IPS-15b (cell line): ENCODE measurements around the gene SAPCD2.

Source experiments
- H3K27me3 ChIP-seq: one replicate; pipeline ENCODE4 v1.6.1; 2013; ENCODE audit warnings: low read length; ENCODE audit not compliant: control insufficient read depth, insufficient read depth
- H3K36me3 ChIP-seq: one replicate; pipeline ENCODE4 v1.6.1; 2013; ENCODE audit warnings: low read length; ENCODE audit not compliant: control insufficient read depth, insufficient read depth
- H3K4me1 ChIP-seq: one replicate; pipeline ENCODE4 v1.6.1; 2013; ENCODE audit warnings: mild to moderate bottlenecking, low read length; ENCODE audit not compliant: control insufficient read depth, insufficient read depth
- H3K4me3 ChIP-seq: one replicate; pipeline ENCODE4 v1.5.1; 2013; ENCODE audit warnings: low read depth, low read length
- H3K9ac ChIP-seq: one replicate; pipeline ENCODE4 v1.6.1; 2013; ENCODE audit warnings: low read depth, mild to moderate bottlenecking, low read length
- H3K9me3 ChIP-seq: one replicate; pipeline ENCODE4 v1.6.1; 2013; ENCODE audit warnings: mild to moderate bottlenecking, low read length; ENCODE audit not compliant: control insufficient read depth, insufficient read depth

SAPCD2 gene

DNA sequence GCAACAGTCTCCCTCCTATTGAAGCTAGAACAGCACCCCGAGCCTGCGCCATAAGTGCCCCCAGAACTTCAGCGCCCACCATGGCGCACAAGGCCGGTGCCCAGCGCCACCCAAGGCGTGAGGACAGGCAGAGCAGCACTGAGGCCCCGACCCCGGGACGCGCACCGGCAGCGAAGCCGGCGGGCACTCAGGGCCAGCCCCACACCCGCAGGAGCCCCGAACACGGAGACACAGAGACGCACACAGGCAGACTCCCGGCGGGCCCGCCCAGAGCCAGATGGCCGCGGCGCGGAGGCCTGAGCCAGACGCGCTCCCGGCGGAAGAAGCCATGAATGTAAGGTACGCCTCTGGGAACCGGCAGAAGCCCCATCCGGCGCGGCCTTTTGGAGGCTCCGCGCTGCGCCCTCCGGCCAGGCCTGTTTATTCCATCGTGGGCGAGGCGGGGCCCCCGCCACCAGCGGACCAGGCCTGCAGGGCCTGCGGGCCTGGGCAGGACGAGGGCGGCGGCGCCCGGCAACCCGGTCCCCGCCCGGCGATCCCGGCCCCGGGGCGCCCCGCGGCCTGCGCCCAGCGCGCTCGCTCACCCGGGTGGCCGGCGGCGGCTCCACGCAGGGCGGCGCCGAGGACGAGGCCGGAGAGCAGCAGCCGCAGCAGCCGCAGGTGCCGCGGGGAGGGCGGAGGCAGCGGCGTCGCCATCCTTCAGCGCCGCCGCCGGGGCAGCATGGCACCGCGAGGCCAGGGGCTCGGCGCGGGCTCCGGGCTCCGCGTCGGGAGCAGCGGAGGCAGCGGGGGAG, 24.9 kb downstream of the SAPCD2 start:
- H3K9me3 ChIP-seq: no peaks in the 10 kb centered on the region
- H3K4me3 ChIP-seq: peak overlapping the region; percentile 63
- H3K36me3 ChIP-seq: peaks cover 3% of the 10 kb centered on the region
- peaks cover 30% of the 10 kb centered on the region for H3K27me3 ChIP-seq
- no peaks in the 10 kb centered on the region for H3K4me1 ChIP-seq
- H3K9ac ChIP-seq: no peak overlapping the region

DNA sequence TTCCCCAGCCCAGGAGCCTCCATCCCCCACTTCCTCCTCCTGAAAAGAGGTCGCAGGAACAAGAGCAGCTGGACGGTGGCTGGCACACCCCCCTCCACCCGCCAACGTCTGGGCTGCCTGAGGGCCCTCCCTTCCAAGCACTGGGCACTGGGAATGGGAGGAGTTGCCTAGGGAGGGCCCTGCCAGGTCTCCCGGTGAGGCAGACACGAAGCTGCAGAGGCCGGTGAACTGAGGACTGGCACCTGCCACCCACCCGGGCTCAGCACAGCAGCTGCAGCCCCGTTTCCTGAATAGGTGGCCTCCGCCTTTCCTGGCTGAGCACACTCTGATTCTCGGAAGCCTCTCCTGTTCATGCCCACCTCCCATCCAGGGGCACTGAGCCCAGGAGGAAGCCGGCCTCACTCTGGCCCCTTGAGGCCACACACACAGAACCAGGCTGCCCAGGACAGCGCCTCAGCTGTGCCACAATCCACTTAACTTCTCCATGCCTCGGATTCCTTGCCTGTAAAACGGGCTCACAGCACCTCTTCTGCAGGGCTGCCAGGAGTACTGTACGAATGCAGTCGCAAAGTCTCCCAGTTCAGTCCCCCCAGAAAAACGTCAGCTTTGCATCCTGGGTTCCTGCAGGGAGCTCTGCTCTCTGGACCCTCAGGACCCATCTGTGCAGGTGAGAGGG, 25.7 kb downstream of the SAPCD2 start:
- Histone ChIP-seq H3K4me1 (no peaks in the 10 kb centered on the region), H3K4me3 (peak overlapping the region; percentile 49), H3K9ac (no peak overlapping the region), H3K36me3 (peaks cover 3% of the 10 kb centered on the region), H3K9me3 (no peaks in the 10 kb centered on the region), H3K27me3 (peaks cover 29% of the 10 kb centered on the region)

DNA sequence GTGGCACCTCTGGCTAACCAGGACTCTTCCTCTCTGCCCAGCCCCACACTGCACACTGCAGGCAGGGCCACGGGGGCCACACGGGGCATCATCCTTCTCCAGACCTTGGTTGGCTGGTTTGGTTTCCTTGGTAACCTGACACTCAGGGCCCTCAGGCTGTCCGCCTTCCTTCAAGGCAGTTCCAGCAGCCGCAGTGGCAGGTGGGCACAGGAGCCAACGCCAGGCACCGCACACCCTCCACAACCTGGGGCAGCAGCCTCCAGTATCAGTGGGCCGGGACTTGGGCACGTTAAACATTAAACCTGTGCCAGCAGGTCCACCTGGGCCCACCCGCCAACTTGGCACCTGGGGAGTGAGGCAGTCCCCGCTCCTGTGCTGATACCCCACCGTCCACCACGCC, 26.3 kb downstream of the SAPCD2 start:
- Histone ChIP-seq H3K27me3 (peaks cover 23% of the 10 kb centered on the region), H3K4me1 (no peaks in the 10 kb centered on the region), H3K9ac (no peak overlapping the region), H3K4me3 (no peak overlapping the region), H3K9me3 (no peaks in the 10 kb centered on the region), H3K36me3 (peaks cover 3% of the 10 kb centered on the region)

DNA sequence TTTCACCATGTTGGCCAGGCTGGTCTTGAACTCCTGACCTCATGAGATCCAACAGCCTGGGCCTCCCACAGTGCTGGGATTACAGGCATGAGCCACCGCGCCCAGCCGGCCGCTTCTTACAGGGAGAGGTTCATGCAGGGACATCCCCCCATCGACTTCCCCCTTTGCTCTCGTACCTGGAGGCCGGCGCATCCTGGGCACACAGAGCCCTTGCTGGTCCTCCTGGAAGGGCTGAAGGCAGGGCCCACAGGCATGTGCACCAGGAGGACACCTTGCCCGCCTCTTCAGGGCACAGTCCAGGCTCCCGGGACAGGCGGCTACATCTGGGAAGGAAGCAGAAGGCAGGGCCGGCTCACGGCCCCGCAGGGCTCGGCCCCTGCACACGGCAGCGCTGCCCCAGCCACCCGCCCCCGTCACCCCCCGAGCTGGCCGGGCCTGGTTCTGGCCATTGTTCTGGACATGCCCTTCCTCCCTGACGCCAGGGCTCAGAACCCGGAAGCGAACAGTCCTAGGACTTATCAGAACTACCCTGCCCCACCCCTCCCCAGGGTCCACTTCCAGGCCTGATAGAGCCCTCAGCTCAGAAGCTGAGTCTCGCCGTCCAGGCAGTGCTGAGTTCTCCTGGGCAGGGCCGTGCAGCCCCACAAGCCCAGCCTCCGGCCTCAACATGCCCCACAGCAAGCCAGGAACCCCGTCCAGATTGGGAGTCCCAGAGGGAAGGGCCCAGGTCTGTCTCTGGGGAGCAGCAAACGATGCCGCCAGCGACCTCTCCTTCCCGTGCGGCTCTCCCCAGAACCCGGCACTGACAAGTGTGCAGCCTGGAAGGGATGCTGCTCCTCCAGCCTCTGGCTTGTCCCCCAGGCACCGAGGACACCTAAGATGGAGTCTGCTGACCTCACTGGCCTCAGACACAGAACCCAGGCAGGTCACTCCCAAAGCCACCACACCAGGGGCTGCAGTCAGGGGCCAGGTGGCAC, 27.3 kb downstream of the SAPCD2 start:
- no peak overlapping the region for H3K9ac ChIP-seq
- peaks cover 3% of the 10 kb centered on the region for H3K36me3 ChIP-seq

DNA sequence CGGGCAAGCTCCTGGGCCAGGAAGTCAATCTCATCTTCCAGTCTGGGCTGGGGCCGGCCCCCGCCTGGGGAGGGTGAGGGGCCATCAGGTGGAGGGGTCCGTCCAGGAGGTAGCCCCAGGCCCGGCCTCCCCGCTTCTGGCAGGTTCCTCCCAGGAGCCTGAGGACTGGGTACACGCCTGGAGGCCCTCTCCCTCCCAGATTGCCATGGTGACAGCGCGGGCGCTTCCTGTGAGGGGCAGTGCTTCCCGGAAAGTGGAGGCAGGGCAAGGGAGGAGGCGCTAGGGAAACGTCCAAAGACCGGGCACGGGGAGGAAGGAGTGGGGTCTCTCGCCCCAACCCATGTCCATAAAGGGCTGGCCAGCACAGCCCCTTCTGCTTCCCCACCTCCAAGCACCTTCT, 29.2 kb downstream of the SAPCD2 start:
- no peaks in the 10 kb centered on the region for H3K9me3 ChIP-seq
- no peaks in the 10 kb centered on the region for H3K4me1 ChIP-seq
- H3K9ac ChIP-seq: no peak overlapping the region
- peaks cover 6% of the 10 kb centered on the region for H3K36me3 ChIP-seq
- peaks cover 10% of the 10 kb centered on the region for H3K27me3 ChIP-seq
- no peak overlapping the region for H3K4me3 ChIP-seq

More for the DNA sequence above, 27.3 kb downstream of the SAPCD2 start:
- Histone ChIP-seq H3K4me1 (no peaks in the 10 kb centered on the region), H3K4me3 (no peak overlapping the region), H3K9me3 (no peaks in the 10 kb centered on the region), H3K27me3 (peaks cover 20% of the 10 kb centered on the region)

DNA sequence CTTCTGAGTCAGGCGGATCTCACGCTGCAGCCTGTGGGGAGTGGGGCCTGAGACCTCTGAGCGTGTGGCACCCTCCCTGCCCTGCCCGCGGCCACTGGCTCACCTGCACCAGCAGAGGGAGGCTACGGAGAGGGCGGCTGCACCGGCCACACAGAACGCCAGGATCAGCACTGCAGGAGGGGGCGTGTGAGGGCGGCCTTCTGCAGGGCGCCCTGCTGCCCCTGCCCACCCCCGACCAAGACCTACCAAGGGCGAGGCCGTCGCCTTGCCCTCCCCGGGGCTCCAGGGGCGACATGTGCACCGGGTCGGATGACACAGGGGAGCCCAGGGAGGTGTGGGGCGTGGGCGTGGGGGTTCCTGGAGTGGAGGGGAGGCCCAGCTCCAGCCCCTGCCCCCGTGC, 29.8 kb downstream of the SAPCD2 start:
- Histone ChIP-seq H3K36me3 (peaks cover 6% of the 10 kb centered on the region), H3K9me3 (no peaks in the 10 kb centered on the region), H3K4me3 (no peak overlapping the region), H3K4me1 (no peaks in the 10 kb centered on the region), H3K27me3 (peaks cover 10% of the 10 kb centered on the region), H3K9ac (no peak overlapping the region)

DNA sequence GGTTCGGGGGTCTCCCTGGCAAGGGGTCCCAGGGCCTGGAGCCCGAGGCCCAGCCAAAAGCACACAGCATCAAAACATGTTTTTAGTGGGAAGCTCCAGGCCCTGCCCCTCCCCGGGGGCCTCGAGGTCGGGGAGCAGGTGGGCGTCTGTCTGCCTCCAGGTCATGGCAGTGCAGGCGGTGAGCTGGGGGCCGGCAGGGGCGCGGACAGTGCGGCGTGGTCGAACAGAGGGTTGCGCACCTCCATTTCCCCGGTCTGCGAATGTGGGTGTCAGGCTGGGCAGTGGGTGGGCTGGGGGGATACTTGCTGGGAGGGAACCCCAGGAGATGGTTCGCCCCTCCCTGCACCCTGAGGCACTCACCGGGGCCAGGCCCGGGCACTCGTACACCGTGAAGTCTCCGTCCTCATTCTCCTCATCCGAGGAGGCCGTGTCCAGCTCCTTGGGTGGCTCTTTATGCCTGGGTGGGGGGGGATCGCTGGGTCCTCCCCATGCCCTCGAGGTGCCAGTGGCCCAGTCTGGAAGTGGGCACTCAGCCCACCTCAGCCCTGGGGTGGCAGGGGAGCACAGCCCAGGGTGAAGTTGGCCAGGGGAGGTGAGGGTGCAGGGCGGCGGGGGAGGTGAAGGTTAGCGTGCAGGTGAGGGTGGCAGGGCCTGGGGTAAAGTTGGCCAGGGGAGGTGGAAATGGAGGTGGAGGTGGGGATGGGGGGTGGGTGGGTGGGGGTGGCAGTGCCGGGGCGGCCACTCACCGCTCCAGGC, 30.6 kb downstream of the SAPCD2 start:
- H3K4me3 ChIP-seq: no peak overlapping the region
- H3K27me3 ChIP-seq: peaks cover 2% of the 10 kb centered on the region
- H3K4me1 ChIP-seq: no peaks in the 10 kb centered on the region
- H3K9me3 ChIP-seq: no peaks in the 10 kb centered on the region
- no peak overlapping the region for H3K9ac ChIP-seq
- H3K36me3 ChIP-seq: peaks cover 6% of the 10 kb centered on the region

DNA sequence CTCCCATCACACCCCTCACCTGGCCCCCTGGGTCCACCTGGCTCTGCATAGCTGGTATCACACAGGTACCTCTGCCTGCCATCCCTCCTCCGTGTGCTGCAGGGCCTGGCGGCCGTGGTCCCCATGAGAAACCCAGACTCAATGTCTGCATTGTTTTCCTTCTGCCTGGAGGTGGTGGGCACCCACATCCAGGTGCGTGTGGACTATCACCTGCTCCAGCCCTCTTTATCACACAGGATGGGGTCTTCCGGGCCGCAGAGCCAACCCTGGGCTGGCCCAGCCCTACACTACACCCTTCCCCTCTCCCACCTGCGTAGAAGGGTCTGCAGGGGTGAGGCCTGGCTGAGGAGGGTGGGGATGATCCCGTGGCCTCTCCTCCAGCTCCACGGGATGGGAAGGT, 31.4 kb downstream of the SAPCD2 start:
- no peaks in the 10 kb centered on the region for H3K4me1 ChIP-seq
- H3K9ac ChIP-seq: no peak overlapping the region
- H3K27me3 ChIP-seq: no peaks in the 10 kb centered on the region
- peaks cover 6% of the 10 kb centered on the region for H3K36me3 ChIP-seq
- no peaks in the 10 kb centered on the region for H3K9me3 ChIP-seq
- H3K4me3 ChIP-seq: no peak overlapping the region

DNA sequence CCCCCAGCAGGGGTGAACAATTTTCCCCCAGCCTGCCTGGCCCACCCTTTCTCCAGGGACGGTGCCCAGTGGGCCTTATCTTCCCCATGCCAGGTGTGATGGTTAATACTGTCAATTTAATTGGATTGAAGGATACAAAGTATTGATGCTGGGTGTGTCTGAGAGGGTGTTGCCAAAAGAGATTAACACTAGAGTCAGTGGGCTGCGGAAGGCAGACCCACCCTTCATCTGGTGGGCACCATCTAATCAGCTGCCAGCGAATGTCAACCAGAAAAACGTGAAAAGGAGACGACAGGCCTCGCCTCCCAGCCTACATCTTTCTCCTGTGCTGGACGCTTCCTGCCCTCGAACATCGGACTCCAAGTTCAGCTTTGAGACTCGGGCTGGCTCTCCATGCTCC, 32.9 kb downstream of the SAPCD2 start:
- Histone ChIP-seq H3K36me3 (peaks cover 6% of the 10 kb centered on the region), H3K9ac (no peak overlapping the region), H3K4me1 (no peaks in the 10 kb centered on the region), H3K9me3 (no peaks in the 10 kb centered on the region), H3K4me3 (no peak overlapping the region), H3K27me3 (no peaks in the 10 kb centered on the region)

DNA sequence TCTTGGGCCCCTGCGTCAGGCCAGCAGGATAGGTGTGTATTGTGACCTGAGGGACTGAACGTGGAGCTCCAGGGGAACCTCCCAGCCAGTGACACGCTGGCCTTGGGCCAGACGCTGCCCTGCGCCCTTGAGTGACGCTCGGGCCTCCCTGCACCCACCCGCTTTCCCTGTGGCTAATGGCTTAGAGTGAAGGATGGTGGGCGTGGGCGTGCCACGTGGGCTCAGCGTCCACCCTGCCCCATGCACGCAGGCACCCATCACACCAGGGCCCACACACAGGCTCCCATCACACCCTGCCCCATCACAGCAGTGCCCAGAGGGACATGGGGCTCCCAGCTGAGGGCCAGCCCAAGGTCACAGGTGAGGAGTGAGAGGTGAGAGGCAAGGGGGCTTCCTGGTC, 33.3 kb downstream of the SAPCD2 start:
- no peaks in the 10 kb centered on the region for H3K27me3 ChIP-seq
- H3K36me3 ChIP-seq: peaks cover 6% of the 10 kb centered on the region
- H3K9ac ChIP-seq: no peak overlapping the region
- no peak overlapping the region for H3K4me3 ChIP-seq
- no peaks in the 10 kb centered on the region for H3K4me1 ChIP-seq
- no peaks in the 10 kb centered on the region for H3K9me3 ChIP-seq

DNA sequence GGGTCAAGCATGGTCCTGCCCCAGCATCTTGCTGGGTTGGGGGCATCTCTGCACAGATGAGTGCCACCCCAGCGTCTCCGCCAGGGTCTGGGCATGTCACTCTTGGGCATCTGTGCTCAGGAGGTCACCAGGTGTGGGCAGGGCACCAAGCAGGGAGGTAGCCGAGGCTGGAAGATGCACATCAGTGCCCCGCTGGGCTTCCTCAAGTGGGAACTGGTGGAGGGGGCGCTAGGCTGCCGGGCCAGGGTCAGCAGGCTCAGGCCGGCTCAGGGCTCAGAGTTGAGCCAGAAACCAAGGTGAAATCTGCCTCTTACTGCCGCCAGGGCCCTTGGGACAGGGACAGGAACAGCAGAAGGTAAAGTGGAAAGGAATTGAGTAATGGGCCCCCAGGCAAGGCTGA, 34.4 kb downstream of the SAPCD2 start:
- no peak overlapping the region for H3K9ac ChIP-seq
- H3K9me3 ChIP-seq: no peaks in the 10 kb centered on the region
- no peak overlapping the region for H3K4me3 ChIP-seq

More for the DNA sequence above, 34.4 kb downstream of the SAPCD2 start:
- Histone ChIP-seq H3K27me3 (no peaks in the 10 kb centered on the region), H3K36me3 (peaks cover 3% of the 10 kb centered on the region), H3K4me1 (no peaks in the 10 kb centered on the region)
